AG09309 (cell line): Measurements from ENCODE around the gene WDR70.

ENCODE experiments used
- DNase-seq: peaks from one replicate; pipeline ENCODE4 v3.0.0-alpha.2; 2010; ENCODE audit warnings: low read depth
- H3K4me3 ChIP-seq: 2 replicates; pipeline ENCODE4 v1.5.1; 2011; ENCODE audit warnings: mild to moderate bottlenecking, low read depth, low read length, moderate library complexity; ENCODE audit not compliant: control insufficient read depth
- TF ChIP-seq, protein P1 (sequence below): IDR thresholded peaks from 2 replicates; pipeline ENCODE4 v1.5.1; 2011; ENCODE audit warnings: mild to moderate bottlenecking, low read depth, low read length, inconsistent platforms; ENCODE audit not compliant: insufficient read depth, control insufficient read depth; ENCODE audit errors: missing control alignments

The WDR70 gene

DNA sequence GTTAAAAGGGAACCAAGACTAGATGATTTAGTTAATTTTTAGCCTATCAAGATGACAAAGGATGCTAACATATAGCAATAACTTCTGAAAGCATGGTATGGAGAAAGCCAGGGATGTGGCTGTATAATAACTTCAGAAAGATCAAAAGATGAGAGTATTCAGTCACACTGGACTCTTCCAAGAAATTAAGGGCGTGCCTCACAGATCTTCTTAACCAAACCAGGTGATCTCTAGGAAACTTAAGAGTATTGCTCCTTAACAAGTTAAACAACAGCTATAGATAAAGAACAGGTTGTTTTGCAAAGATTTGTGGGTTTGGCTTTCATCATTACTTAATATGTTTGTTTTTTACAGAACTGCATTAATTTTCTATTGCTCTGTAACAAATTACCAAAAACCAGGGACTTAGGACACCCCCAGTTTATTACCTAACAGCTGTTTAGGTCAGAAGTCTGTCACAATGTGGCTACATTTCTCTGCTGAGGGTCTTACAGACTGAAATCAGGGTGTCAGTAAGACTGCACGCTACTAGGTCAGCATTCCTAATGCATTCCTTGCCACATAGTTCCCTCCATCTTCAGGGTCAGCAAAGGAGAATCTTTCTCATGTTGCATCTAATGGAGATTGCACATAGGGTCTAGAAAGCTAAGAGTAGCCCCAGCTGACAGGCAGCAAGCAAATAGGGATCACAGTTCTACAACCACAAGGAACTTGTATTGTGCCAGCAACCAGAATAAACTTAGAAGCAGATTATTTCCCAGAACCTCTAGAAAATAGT, 113.8 kb downstream of the WDR70 start:
- TF ChIP-seq, protein P1, sequence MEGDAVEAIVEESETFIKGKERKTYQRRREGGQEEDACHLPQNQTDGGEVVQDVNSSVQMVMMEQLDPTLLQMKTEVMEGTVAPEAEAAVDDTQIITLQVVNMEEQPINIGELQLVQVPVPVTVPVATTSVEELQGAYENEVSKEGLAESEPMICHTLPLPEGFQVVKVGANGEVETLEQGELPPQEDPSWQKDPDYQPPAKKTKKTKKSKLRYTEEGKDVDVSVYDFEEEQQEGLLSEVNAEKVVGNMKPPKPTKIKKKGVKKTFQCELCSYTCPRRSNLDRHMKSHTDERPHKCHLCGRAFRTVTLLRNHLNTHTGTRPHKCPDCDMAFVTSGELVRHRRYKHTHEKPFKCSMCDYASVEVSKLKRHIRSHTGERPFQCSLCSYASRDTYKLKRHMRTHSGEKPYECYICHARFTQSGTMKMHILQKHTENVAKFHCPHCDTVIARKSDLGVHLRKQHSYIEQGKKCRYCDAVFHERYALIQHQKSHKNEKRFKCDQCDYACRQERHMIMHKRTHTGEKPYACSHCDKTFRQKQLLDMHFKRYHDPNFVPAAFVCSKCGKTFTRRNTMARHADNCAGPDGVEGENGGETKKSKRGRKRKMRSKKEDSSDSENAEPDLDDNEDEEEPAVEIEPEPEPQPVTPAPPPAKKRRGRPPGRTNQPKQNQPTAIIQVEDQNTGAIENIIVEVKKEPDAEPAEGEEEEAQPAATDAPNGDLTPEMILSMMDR, result no peak
- no peak overlapping the region for H3K4me3 ChIP-seq
- no peak for DNase-seq

DNA sequence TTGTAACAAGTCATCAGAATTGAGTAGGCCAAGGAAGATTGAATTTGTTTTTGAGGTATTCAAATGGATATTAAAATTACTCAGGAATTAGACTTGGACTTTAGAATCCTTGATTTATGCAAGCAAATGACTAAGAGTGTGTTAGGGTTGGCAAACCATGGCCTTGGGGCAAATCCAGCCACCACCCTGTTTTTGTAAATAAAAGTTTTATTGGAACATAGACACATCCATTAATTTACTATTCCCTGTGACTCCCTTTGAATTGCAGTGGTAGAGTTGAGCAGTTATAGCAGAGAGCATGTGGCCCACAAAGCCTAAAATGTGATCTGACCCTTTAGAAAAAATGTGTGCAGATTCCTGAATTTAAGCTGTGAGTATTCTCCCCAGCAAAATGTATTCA, 115.6 kb downstream of the WDR70 start:
- TF ChIP-seq, protein P1, result no peak
- DNase-seq, result peak; percentile 11
- no peak overlapping the region for H3K4me3 ChIP-seq

DNA sequence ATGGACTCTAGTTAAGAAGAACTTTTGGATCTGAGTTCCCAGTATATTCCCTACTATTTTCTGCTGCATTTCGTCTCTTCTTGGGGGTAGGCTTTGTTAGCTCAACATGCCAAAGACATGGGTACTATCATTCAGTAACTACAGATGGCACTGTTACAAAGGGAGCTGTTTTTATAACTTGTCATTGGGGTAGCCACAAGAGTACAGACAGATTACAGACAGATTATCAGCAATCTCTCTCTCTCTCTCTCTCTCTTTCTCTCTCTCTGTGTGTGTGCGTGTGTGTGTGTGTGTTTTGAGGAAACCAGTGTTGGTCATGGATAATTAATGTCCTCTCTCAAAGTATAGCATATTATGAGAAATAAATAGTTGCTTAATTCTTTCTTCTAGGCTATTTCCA, 116.1 kb downstream of the WDR70 start:
- TF ChIP-seq, protein P1, result peak; percentile 23
- no peak for DNase-seq

DNA sequence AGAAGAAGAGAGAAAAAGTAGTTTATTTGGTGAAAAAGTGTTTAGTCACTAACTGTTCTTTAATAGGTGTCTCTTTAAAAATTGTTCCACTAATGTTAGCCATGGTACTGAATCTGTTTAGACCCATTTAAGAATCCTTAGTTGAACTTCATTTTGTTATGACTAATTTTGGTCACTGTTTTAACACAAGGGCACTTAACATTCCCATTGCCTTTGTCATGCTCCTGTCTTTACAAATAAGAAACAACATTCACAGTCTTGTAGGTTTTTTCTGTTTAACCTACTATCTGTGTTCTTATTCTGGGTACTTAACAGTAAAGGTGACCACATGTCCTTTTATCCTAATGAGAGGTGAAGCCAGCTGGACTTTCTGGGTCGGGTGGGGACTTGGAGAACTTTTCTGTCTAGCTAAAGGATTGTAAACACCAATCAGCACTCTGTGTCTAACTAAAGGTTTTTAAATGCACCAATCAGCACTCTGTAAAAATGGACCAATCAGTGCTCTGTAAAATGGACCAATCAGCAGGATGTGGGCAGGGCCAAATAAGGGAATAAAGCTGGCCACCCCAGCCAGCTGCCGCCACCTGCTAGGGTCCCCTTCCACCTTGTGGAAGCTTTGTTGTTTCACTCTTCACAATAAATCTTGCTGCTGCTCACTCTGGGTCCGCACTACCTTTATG, 116.7 kb downstream of the WDR70 start:
- H3K4me3 ChIP-seq, result no peak overlapping the region
- peak; percentile 33 for DNase-seq
- TF ChIP-seq, protein P1, result no peak

More for the DNA sequence above, 116.1 kb downstream of the WDR70 start:
- H3K4me3 ChIP-seq, result no peak overlapping the region

DNA sequence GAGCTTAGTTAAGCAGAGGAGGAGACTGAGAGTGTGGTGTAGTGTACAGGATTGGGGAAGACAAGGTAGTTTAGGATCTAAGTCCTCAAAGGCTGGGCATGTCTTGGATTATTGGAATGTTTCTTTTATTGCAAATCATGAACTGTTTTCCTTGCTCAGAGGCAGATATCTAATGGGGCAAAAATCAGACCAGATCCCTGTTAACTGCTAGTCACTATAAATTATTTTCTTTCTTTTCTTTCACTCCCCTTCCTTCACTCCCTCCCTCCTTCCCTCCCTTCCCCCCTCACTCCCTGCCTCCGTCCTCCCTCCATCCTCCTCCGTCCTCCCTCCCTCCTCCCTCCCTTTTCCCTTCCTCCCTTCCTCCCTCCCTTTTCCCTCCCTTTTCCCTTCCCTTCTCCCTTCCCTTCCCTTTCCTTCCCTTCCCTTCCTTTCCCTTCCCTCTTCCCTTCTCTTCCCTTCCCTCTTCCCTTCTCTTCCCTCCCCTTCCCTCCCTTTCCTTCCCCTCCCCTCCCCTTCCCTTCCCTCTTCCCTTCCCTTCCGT, 117.9 kb downstream of the WDR70 start:
- TF ChIP-seq, protein P1, result no peak
- DNase-seq, result no peak
- no peak overlapping the region for H3K4me3 ChIP-seq

DNA sequence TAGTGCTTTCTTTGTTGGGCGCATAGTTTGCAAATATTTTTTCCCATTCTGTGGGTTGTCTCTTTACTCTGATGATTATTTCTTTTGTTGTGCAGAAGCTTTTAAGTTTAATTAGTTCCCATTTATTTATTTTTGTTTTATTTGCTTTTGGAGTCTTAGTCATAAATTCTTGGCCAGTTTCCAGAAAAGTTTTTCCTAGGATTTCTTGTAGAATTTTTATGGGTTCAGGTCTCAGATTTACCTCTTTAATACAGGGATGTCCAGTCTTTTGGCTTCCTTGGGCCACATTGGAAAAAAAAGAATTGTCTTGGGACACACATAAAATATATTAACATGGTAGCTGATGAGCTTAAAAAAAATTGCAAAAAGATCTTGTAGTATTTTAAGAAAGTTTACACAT, 122.0 kb downstream of the WDR70 start:
- TF ChIP-seq, protein P1, result no peak
- DNase-seq, result no peak

More for the DNA sequence above, 122.0 kb downstream of the WDR70 start:
- no peak overlapping the region for H3K4me3 ChIP-seq
